H1 (cell line): ENCODE measurements around the gene BCL2A1.
A peak's percentile ranks its signal among the peaks of the same experiment; 100 is the strongest.

ENCODE experiments used
- CEBPB ChIP-seq: IDR thresholded peaks from 2 replicates; pipeline ENCODE4 v1.6.1; 2012; ENCODE audit warnings: low read depth, low read length
- EGR1 ChIP-seq: IDR thresholded peaks from 2 replicates; pipeline ENCODE4 v1.6.1; 2011; ENCODE audit warnings: low read depth, low read length, borderline replicate concordance
- EP300 ChIP-seq, 2 experiments: IDR thresholded peaks; 1 replicate in 1 of 2; 2 replicates in 1 of 2; pipeline ENCODE4 v1.6.1; 2011 to 2012; ENCODE audit warnings: low read depth in 2 of 2, low read length in 2 of 2, mild to moderate bottlenecking in 2 of 2, borderline replicate concordance in 1 of 2, inconsistent platforms in 1 of 2, moderate library complexity in 1 of 2
- EZH2 ChIP-seq: fragments of 200-600 bp; sonication (generic); IDR thresholded peaks from 2 replicates; pipeline ENCODE4 v1.7.1; 2012; ENCODE audit warnings: low read depth, mild to moderate bottlenecking, moderate library complexity, low read length, inconsistent platforms; ENCODE audit not compliant: severe bottlenecking
- FOSL1 ChIP-seq: IDR thresholded peaks from 2 replicates; pipeline ENCODE4 v1.6.1; 2011; ENCODE audit warnings: mild to moderate bottlenecking, low read depth, low read length, moderate library complexity; ENCODE audit not compliant: insufficient read depth
- HDAC2 ChIP-seq, 2 experiments: fragments of 300-600 bp in 1 of 2; sonication (generic) in 1 of 2; IDR thresholded peaks; 2 replicates each; pipeline ENCODE4 v1.6.1; 2011 to 2012; ENCODE audit warnings: low read depth in 2 of 2, low read length in 2 of 2, mild to moderate bottlenecking in 2 of 2, moderate library complexity in 2 of 2, borderline replicate concordance in 1 of 2, inconsistent platforms in 1 of 2
- PHF8 ChIP-seq: fragments of 200-600 bp; sonication (generic); conservative IDR thresholded peaks from 2 replicates; pipeline ENCODE4 v1.7.1; 2012; ENCODE audit warnings: low read depth, mild to moderate bottlenecking, inconsistent platforms, low read length, moderate library complexity
- POLR2A ChIP-seq, 2 experiments: IDR thresholded peaks; 1 replicate in 1 of 2; 2 replicates in 1 of 2; pipeline ENCODE4 v1.6.1; 2011; ENCODE audit warnings: low read depth in 2 of 2, low read length in 2 of 2, mild to moderate bottlenecking in 2 of 2; ENCODE audit errors: control extremely low read depth in 1 of 2
- POLR2AphosphoS5 ChIP-seq: IDR thresholded peaks from 2 replicates; pipeline ENCODE4 v1.6.1; 2011; ENCODE audit warnings: low read depth, low read length
- SRF ChIP-seq: IDR thresholded peaks from 2 replicates; pipeline ENCODE4 v1.6.1; 2011; ENCODE audit warnings: mild to moderate bottlenecking, low read depth, low read length, moderate library complexity
- TAF1 ChIP-seq: IDR thresholded peaks from 2 replicates; pipeline ENCODE4 v1.6.1; 2011; ENCODE audit warnings: mild to moderate bottlenecking, low read depth, low read length
- TF ChIP-seq, protein P1 (sequence below): fragments of 300-600 bp; sonication (generic); IDR thresholded peaks from 2 replicates; pipeline ENCODE4 v1.7.1; 2012; ENCODE audit warnings: low read length, moderate library complexity, mild to moderate bottlenecking, inconsistent platforms; ENCODE audit not compliant: insufficient replicate concordance
- TF ChIP-seq, protein P2 (sequence below), 3 experiments: IDR thresholded peaks; 1 replicate in 2 of 3; 2 replicates in 1 of 3; pipeline versions ENCODE4 v1.5.1 to v1.6.1; 2011; ENCODE audit warnings: low read length in 3 of 3, mild to moderate bottlenecking in 3 of 3, inconsistent platforms in 2 of 3, low read depth in 1 of 3, moderate library complexity in 1 of 3; ENCODE audit not compliant: insufficient read depth in 1 of 3; ENCODE audit errors: control extremely low read depth in 1 of 3
- TF ChIP-seq, protein P3 (sequence below): IDR thresholded peaks from 2 replicates; pipeline ENCODE4 v1.6.1; 2011; ENCODE audit warnings: low read depth, mild to moderate bottlenecking, low read length; ENCODE audit not compliant: insufficient read depth

DNA sequence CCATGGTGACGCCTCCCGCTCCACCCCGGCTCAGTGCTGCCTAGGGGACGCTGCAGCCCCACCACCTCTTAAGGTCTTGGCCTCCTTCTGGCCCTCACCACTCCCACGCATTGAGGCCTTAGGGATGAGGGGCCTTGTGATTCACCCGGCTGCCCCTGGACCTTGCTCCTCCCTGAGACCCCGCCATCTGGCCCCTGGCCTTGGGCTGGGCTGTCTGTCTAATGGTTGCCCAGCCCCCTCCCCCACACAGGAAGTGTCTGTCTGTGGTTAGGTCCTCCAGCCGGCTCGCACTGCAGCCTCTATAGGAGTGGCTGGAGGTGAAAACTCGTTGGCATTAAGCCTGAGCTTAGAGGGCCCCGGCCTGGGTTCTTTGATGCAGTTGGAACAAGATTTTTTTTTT, 52.7 kb downstream of the BCL2A1 start:
- TF ChIP-seq EGR1 (peak; percentile 72; the same call in 1 of the 2 replicates), HDAC2 (IDR thresholded peaks at IDR 0.05; ENCODE audit: borderline replicate concordance in 1 of 2, low read depth in 2 of 2, low read length in 2 of 2) (no peak), POLR2A (IDR thresholded peaks at IDR 0.05; ENCODE audit: control extremely low read depth in 1 of 2, low read depth in 2 of 2, low read length in 2 of 2) (peak in 1 of 2 experiments; percentile 72; a peak in 2 of 3 replicates), CEBPB (no peak), EZH2 (no peak), EP300 (IDR thresholded peaks at IDR 0.05; ENCODE audit: borderline replicate concordance in 1 of 2, low read depth in 2 of 2, low read length in 2 of 2) (no peak), POLR2AphosphoS5 (peak; percentile 82), SRF (no peak), TAF1 (no peak), PHF8 (0 out of 2 replicates have a peak, but pooled peaks have one; percentile 23), FOSL1 (no peak)
- TF ChIP-seq, protein P1, sequence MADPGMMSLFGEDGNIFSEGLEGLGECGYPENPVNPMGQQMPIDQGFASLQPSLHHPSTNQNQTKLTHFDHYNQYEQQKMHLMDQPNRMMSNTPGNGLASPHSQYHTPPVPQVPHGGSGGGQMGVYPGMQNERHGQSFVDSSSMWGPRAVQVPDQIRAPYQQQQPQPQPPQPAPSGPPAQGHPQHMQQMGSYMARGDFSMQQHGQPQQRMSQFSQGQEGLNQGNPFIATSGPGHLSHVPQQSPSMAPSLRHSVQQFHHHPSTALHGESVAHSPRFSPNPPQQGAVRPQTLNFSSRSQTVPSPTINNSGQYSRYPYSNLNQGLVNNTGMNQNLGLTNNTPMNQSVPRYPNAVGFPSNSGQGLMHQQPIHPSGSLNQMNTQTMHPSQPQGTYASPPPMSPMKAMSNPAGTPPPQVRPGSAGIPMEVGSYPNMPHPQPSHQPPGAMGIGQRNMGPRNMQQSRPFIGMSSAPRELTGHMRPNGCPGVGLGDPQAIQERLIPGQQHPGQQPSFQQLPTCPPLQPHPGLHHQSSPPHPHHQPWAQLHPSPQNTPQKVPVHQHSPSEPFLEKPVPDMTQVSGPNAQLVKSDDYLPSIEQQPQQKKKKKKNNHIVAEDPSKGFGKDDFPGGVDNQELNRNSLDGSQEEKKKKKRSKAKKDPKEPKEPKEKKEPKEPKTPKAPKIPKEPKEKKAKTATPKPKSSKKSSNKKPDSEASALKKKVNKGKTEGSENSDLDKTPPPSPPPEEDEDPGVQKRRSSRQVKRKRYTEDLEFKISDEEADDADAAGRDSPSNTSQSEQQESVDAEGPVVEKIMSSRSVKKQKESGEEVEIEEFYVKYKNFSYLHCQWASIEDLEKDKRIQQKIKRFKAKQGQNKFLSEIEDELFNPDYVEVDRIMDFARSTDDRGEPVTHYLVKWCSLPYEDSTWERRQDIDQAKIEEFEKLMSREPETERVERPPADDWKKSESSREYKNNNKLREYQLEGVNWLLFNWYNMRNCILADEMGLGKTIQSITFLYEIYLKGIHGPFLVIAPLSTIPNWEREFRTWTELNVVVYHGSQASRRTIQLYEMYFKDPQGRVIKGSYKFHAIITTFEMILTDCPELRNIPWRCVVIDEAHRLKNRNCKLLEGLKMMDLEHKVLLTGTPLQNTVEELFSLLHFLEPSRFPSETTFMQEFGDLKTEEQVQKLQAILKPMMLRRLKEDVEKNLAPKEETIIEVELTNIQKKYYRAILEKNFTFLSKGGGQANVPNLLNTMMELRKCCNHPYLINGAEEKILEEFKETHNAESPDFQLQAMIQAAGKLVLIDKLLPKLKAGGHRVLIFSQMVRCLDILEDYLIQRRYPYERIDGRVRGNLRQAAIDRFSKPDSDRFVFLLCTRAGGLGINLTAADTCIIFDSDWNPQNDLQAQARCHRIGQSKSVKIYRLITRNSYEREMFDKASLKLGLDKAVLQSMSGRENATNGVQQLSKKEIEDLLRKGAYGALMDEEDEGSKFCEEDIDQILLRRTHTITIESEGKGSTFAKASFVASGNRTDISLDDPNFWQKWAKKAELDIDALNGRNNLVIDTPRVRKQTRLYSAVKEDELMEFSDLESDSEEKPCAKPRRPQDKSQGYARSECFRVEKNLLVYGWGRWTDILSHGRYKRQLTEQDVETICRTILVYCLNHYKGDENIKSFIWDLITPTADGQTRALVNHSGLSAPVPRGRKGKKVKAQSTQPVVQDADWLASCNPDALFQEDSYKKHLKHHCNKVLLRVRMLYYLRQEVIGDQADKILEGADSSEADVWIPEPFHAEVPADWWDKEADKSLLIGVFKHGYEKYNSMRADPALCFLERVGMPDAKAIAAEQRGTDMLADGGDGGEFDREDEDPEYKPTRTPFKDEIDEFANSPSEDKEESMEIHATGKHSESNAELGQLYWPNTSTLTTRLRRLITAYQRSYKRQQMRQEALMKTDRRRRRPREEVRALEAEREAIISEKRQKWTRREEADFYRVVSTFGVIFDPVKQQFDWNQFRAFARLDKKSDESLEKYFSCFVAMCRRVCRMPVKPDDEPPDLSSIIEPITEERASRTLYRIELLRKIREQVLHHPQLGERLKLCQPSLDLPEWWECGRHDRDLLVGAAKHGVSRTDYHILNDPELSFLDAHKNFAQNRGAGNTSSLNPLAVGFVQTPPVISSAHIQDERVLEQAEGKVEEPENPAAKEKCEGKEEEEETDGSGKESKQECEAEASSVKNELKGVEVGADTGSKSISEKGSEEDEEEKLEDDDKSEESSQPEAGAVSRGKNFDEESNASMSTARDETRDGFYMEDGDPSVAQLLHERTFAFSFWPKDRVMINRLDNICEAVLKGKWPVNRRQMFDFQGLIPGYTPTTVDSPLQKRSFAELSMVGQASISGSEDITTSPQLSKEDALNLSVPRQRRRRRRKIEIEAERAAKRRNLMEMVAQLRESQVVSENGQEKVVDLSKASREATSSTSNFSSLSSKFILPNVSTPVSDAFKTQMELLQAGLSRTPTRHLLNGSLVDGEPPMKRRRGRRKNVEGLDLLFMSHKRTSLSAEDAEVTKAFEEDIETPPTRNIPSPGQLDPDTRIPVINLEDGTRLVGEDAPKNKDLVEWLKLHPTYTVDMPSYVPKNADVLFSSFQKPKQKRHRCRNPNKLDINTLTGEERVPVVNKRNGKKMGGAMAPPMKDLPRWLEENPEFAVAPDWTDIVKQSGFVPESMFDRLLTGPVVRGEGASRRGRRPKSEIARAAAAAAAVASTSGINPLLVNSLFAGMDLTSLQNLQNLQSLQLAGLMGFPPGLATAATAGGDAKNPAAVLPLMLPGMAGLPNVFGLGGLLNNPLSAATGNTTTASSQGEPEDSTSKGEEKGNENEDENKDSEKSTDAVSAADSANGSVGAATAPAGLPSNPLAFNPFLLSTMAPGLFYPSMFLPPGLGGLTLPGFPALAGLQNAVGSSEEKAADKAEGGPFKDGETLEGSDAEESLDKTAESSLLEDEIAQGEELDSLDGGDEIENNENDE, result no peak
- TF ChIP-seq, protein P2, sequence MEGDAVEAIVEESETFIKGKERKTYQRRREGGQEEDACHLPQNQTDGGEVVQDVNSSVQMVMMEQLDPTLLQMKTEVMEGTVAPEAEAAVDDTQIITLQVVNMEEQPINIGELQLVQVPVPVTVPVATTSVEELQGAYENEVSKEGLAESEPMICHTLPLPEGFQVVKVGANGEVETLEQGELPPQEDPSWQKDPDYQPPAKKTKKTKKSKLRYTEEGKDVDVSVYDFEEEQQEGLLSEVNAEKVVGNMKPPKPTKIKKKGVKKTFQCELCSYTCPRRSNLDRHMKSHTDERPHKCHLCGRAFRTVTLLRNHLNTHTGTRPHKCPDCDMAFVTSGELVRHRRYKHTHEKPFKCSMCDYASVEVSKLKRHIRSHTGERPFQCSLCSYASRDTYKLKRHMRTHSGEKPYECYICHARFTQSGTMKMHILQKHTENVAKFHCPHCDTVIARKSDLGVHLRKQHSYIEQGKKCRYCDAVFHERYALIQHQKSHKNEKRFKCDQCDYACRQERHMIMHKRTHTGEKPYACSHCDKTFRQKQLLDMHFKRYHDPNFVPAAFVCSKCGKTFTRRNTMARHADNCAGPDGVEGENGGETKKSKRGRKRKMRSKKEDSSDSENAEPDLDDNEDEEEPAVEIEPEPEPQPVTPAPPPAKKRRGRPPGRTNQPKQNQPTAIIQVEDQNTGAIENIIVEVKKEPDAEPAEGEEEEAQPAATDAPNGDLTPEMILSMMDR (IDR thresholded peaks at IDR 0.05; ENCODE audit: control extremely low read depth in 1 of 3, insufficient read depth in 1 of 3, low read depth in 1 of 3, low read length in 3 of 3), result peak; percentile 12 to 30 (median 13); a peak in 2 of 4 replicates
- TF ChIP-seq, protein P3, sequence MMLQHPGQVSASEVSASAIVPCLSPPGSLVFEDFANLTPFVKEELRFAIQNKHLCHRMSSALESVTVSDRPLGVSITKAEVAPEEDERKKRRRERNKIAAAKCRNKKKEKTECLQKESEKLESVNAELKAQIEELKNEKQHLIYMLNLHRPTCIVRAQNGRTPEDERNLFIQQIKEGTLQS, result no peak
